Measurements from ENCODE around the gene PGAP2.

Gene PGAP2

DNA sequence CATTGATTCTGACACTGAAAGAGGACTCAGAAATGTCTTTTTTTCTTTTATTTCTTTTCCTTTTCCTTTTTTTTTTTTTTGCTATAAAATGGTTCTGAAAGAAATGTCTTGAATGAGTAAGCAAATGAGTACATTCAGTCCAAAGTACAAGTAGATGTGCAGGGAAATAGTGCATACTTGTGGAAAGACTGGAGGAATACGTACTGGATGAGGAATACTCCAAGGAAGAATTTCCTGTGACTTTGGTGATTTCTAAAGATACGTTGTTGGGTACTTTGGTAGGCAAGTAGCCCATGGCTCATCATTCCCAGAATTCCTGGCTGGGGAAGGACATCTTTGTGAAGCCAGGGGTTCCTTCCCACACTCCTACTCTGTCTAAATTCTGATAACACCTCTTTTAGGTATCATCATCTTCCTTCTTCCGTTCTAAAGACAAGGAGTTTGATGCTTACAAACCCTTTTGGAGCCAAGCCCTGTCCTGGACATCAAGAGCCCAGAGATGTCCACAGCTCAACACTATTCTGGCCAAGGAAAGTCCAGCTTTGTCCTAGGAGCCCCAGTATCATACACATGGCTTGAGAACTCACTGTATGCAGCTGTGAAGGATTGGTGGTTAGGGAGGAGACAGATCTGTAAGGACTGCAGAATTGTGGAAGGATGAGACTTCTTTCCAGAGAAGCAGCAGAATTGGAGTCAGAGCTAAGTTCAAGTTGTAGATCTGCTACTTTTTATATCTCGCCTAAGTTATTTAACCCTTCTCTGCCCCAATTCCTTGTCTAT is 6.2 kb upstream of the PGAP2 start:
- Histone ChIP-seq H3K4me3 (ENCODE audit: low read length) (no peak overlapping the region), H3K27me3 (replicated peaks; ENCODE audit: insufficient read depth, low read length) (no peaks in the 10 kb centered on the region), H3K9me2 (replicated peaks; ENCODE audit: insufficient read depth, low read length) (no peaks in the 10 kb centered on the region), H3K9me3 (replicated peaks; ENCODE audit: insufficient read depth, low read length) (no peaks in the 10 kb centered on the region), H3F3A (ENCODE audit: insufficient read depth, low read length) (0 out of 2 replicates have a peak, but pooled peaks cover 10% of the 10 kb centered on the region), H3K79me2 (ENCODE audit: low read length) (peaks cover 6% of the 10 kb centered on the region), H3K36me3 (replicated peaks; ENCODE audit: insufficient read depth, low read length) (no peaks in the 10 kb centered on the region), H2AFZ (ENCODE audit: low read length) (no peak overlapping the region), H4K20me1 (ENCODE audit: insufficient read depth, low read length) (no peaks in the 10 kb centered on the region), H3K27ac (ENCODE audit: low read length) (no peak overlapping the region), H3K9ac (ENCODE audit: low read length) (no peak overlapping the region), H3K4me1 (ENCODE audit: low read length) (no peaks in the 10 kb centered on the region), H3K4me2 (ENCODE audit: low read depth, low read length) (no peak overlapping the region)
- no peak for DNase-seq
- TF ChIP-seq EZH2 (optimal IDR thresholded peaks at IDR 0.05; ENCODE audit: low read depth, low read length) = no peak
- TF ChIP-seq, protein P1, sequence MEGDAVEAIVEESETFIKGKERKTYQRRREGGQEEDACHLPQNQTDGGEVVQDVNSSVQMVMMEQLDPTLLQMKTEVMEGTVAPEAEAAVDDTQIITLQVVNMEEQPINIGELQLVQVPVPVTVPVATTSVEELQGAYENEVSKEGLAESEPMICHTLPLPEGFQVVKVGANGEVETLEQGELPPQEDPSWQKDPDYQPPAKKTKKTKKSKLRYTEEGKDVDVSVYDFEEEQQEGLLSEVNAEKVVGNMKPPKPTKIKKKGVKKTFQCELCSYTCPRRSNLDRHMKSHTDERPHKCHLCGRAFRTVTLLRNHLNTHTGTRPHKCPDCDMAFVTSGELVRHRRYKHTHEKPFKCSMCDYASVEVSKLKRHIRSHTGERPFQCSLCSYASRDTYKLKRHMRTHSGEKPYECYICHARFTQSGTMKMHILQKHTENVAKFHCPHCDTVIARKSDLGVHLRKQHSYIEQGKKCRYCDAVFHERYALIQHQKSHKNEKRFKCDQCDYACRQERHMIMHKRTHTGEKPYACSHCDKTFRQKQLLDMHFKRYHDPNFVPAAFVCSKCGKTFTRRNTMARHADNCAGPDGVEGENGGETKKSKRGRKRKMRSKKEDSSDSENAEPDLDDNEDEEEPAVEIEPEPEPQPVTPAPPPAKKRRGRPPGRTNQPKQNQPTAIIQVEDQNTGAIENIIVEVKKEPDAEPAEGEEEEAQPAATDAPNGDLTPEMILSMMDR (IDR thresholded peaks at IDR 0.05; ENCODE audit: low read length) = no peak
- no peak for TF ChIP-seq EZH2phosphoT487 (IDR thresholded peaks at IDR 0.05; ENCODE audit: low read length)

DNA sequence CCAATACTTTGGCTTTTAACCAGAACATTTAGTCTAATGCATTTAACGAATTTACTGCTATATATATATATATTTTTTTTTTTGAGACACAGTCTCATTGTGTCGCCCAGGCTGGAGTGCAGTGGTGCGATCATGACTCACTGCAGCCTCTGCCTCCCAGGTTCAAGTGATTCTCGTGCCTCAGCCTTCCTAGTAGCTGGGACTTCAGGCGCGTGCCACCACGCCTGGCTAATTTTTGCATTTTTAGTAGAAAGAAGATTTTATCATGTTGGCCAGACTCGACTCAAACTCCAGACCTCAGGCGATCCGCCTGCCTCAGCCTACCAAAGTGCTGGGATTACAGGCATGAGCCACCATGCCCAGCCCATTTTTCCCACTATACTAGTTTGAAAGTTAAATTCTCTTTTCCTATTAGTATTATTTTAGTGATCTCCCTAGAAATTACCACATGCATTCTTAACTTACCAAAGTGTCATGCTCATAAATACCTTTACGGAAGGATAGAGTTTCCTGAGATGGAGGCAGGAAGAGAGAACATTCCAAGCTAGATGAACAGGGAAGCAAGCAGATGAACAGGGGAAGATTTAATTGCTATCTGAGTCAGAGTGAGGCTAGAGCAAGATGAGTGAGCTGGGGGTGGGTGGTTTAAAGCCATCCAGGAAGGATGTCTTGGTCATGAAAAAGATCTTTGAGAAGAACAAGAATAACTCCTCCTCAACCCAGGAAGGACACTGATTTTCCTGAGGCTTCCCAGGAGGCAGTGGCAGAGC is 4.4 kb upstream of the PGAP2 start:
- Histone ChIP-seq H3K4me2 (ENCODE audit: low read depth, low read length) (no peak overlapping the region), H3F3A (ENCODE audit: insufficient read depth, low read length) (peaks cover 16% of the 10 kb centered on the region; the same call in 1 of the 2 replicates), H3K27ac (ENCODE audit: low read length) (no peak overlapping the region), H3K9me2 (replicated peaks; ENCODE audit: insufficient read depth, low read length) (no peaks in the 10 kb centered on the region), H3K9ac (ENCODE audit: low read length) (no peak overlapping the region), H3K4me1 (ENCODE audit: low read length) (no peaks in the 10 kb centered on the region), H3K27me3 (replicated peaks; ENCODE audit: insufficient read depth, low read length) (no peaks in the 10 kb centered on the region), H3K36me3 (replicated peaks; ENCODE audit: insufficient read depth, low read length) (no peaks in the 10 kb centered on the region), H3K79me2 (ENCODE audit: low read length) (no peaks in the 10 kb centered on the region), H2AFZ (ENCODE audit: low read length) (no peak overlapping the region), H4K20me1 (ENCODE audit: insufficient read depth, low read length) (no peaks in the 10 kb centered on the region), H3K4me3 (ENCODE audit: low read length) (no peak overlapping the region), H3K9me3 (replicated peaks; ENCODE audit: insufficient read depth, low read length) (no peaks in the 10 kb centered on the region)
- DNase-seq = no peak
- TF ChIP-seq, protein P1 (IDR thresholded peaks at IDR 0.05; ENCODE audit: low read length) = no peak
- TF ChIP-seq EZH2 (optimal IDR thresholded peaks at IDR 0.05; ENCODE audit: low read depth, low read length) (no peak), EZH2phosphoT487 (IDR thresholded peaks at IDR 0.05; ENCODE audit: low read length) (no peak)

DNA sequence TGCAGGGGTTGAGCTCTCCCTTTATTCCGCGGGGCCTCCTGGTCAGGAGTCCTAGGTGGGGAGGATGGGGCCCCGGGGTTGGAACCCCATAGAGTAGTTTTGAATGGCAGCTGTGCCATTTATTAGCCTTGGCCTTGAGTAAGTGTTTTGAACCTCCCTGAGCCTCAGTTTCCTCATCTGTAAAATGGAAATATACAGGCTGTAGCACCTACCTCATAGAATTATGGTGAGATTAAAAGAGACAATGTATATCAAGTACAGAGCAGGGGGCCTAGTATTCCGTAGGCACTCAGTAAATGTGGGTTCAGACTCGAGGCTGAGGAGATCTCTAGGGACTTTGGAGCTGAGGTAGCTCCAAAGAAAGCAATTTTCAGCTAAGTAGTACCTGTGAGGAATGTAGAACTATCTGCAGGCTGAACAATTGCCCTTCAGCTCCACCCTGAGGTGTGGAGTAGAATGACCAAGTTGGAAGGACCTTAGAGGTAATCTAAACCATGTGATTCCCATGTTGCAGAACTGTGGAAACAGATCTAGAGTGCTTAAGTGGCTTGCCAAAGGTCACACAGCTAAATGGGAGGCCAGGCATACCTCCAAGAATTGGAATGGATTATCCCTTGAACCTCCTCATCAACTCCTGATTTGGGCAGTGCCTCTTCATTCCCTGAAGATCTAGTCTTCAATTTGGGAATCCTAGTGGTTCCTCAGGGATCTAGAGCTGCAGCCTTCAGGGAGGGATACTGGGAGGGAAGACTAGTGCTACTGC is 682 bp downstream of the PGAP2 start:
- Histone ChIP-seq H3K9ac (ENCODE audit: low read length) (peak overlapping the region; percentile 76), H4K20me1 (ENCODE audit: insufficient read depth, low read length) (no peaks in the 10 kb centered on the region), H3K9me2 (replicated peaks; ENCODE audit: insufficient read depth, low read length) (no peaks in the 10 kb centered on the region), H3K4me3 (ENCODE audit: low read length) (peak overlapping the region; percentile 83), H3K27me3 (replicated peaks; ENCODE audit: insufficient read depth, low read length) (no peaks in the 10 kb centered on the region), H3K36me3 (replicated peaks; ENCODE audit: insufficient read depth, low read length) (no peaks in the 10 kb centered on the region), H3K4me1 (ENCODE audit: low read length) (no peaks in the 10 kb centered on the region), H3K9me3 (replicated peaks; ENCODE audit: insufficient read depth, low read length) (no peaks in the 10 kb centered on the region), H3K79me2 (ENCODE audit: low read length) (peaks cover 4% of the 10 kb centered on the region; the same call in 1 of the 2 replicates), H3F3A (ENCODE audit: insufficient read depth, low read length) (peaks cover 12% of the 10 kb centered on the region; the same call in 1 of the 2 replicates), H3K27ac (ENCODE audit: low read length) (no peak overlapping the region), H3K4me2 (ENCODE audit: low read depth, low read length) (peak overlapping the region; percentile 87), H2AFZ (ENCODE audit: low read length) (peak overlapping the region; percentile 100)
- DNase-seq = peak; percentile 86
- TF ChIP-seq, protein P1 (IDR thresholded peaks at IDR 0.05; ENCODE audit: low read length) = peak; percentile 69
- no peak for TF ChIP-seq EZH2phosphoT487 (IDR thresholded peaks at IDR 0.05; ENCODE audit: low read length)

All from MM.1S (cell line).